GM21786 (cell line): ENCODE data around the gene DDX59.
A peak's percentile ranks its signal among the peaks of the same experiment; 100 is the strongest.

Experiments
- ATAC-seq: cut with Tn5 transposase; IDR thresholded peaks from one replicate; pipeline ENCODE4 v1.9.1; 2021; ENCODE audit not compliant: unreplicated experiment

Gene DDX59

GRCh38 chr1:200669314-200670241 is at the start of gene DDX59:
TSS of gene DDX59 (minus strand) at chr1:200669907. CDS start at chr1:200666740, 3,167 bp downstream.
- ATAC-seq, result peak; percentile 80

GRCh38 chr1:200714504-200715187 is 44.9 kb upstream of the DDX59 start:
- no peak for ATAC-seq

- no peak for ATAC-seq
Observed at GRCh38 chr1:200710166-200710565, 40.5 kb upstream of the DDX59 start.

- no peak for ATAC-seq
Observed at GRCh38 chr1:200708769-200709168, 39.1 kb upstream of the DDX59 start.

GRCh38 chr1:200708161-200708560 is 38.5 kb upstream of the DDX59 start:
- ATAC-seq, result no peak

- no peak for ATAC-seq
Observed at GRCh38 chr1:200707116-200707515, 37.4 kb upstream of the DDX59 start.

- no peak for ATAC-seq
Observed at GRCh38 chr1:200706111-200706814, 36.6 kb upstream of the DDX59 start.

- ATAC-seq, result no peak
Observed at GRCh38 chr1:200704986-200705500, 35.3 kb upstream of the DDX59 start.

- no peak for ATAC-seq
Observed at GRCh38 chr1:200699871-200700270, 30.2 kb upstream of the DDX59 start.

GRCh38 chr1:200694738-200695137 is 25.0 kb upstream of the DDX59 start:
- no peak for ATAC-seq

- no peak for ATAC-seq
Observed at GRCh38 chr1:200693327-200693726, 23.6 kb upstream of the DDX59 start.

- no peak for ATAC-seq
Observed at GRCh38 chr1:200692316-200692715, 22.6 kb upstream of the DDX59 start.

- no peak for ATAC-seq
Observed at GRCh38 chr1:200686620-200687019, 16.9 kb upstream of the DDX59 start.

GRCh38 chr1:200684015-200684414 is 14.3 kb upstream of the DDX59 start:
- ATAC-seq, result no peak

- ATAC-seq, result no peak
Observed at GRCh38 chr1:200683298-200683697, 13.6 kb upstream of the DDX59 start.

- no peak for ATAC-seq
Observed at GRCh38 chr1:200681231-200681630, 11.5 kb upstream of the DDX59 start.

- ATAC-seq, result no peak
Observed at GRCh38 chr1:200676829-200677228, 7.1 kb upstream of the DDX59 start.

- ATAC-seq, result no peak
Observed at GRCh38 chr1:200675588-200675852, 5.8 kb upstream of the DDX59 start.

- ATAC-seq, result no peak
Observed at GRCh38 chr1:200674838-200675587, 5.3 kb upstream of the DDX59 start.

- ATAC-seq, result no peak
Observed at GRCh38 chr1:200673952-200674823, 4.5 kb upstream of the DDX59 start.
